GM12878 (cell line): ENCODE data around the gene TMC4. TPM values are rescaled to one million over a fixed set of nuclear protein-coding genes. Genes with fewer than 3 reads are reported as not detected.

Source experiments
- ATAC-seq: fragments of 200-7000 bp; cut with Tn5 transposase; 3 replicates; pipeline ENCODE4 v1.9.1; 2020; ENCODE audit warnings: mild to moderate bottlenecking, moderate library complexity
- BruUV-seq: library from RNA; stranded (reverse); fragments of 400-500 nt; replicated peaks from 2 replicates; lab custom pipeline; 2021; lab: Mats Ljungman, UMichigan
- CTCF ChIA-PET: fragments of 300-600 bp; sonication (Branson Sonifier 250); formaldehyde crosslinking; extraction: SDS; loops from one replicate; lab custom pipeline; 2021; ENCODE audit warnings: inconsistent platforms; lab: Yijun Ruan, JAX
- POLR2A ChIA-PET: fragments of 350-600 bp; formaldehyde crosslinking; extraction: SDS; loops from one replicate; lab custom pipeline; 2021; ENCODE audit warnings: inconsistent platforms; lab: Charles Lee
- RAD21 ChIA-PET: fragments of 300-600 bp; sonication (Branson Sonifier 250); formaldehyde crosslinking; loops from one replicate; lab custom pipeline; 2023; ENCODE audit warnings: antibody characterized with exemption; ENCODE audit not compliant: unreplicated experiment; lab: Charles Lee
- SMC1A ChIA-PET: fragments of 300-600 bp; sonication (Branson Sonifier 250); formaldehyde crosslinking; loops from one replicate; lab custom pipeline; 2023; ENCODE audit not compliant: unreplicated experiment, uncharacterized antibody; lab: Charles Lee
- DNase-seq: peaks from one replicate; pipeline ENCODE4 v3.0.0-alpha.2; 2011; ENCODE audit warnings: low read depth, low spot score
- FAIRE-seq: peaks from 3 replicates; lab custom pipeline; 2011; peaks lifted over from hg19 to GRCh38; lab: Jason Lieb, UNC
- H2AFZ ChIP-seq: 2 replicates; pipeline ENCODE4 v1.6.0; 2011; ENCODE audit warnings: low read depth, low read length, control low read depth; ENCODE audit not compliant: control insufficient read depth
- H3K27ac ChIP-seq: 2 replicates; pipeline ENCODE4 v1.5.1; 2011; ENCODE audit warnings: control low read depth; ENCODE audit not compliant: control insufficient read depth, insufficient read depth
- H3K27me3 ChIP-seq, 2 experiments: replicated peaks in 1 of 2; 2 replicates each; pipeline versions ENCODE4 v1.6.0 to v1.6.1; 2011; ENCODE audit warnings: low read length in 1 of 2; ENCODE audit not compliant: control insufficient read depth in 2 of 2, insufficient read depth in 2 of 2
- H3K36me3 ChIP-seq, 2 experiments: 2 replicates each; pipeline ENCODE4 v1.5.1; 2011; ENCODE audit warnings: low read length in 1 of 2; ENCODE audit not compliant: control insufficient read depth in 2 of 2, insufficient read depth in 2 of 2
- H3K4me1 ChIP-seq: 2 replicates; pipeline ENCODE4 v1.6.1; 2011; ENCODE audit warnings: mild to moderate bottlenecking, low read length, moderate library complexity, mixed read lengths; ENCODE audit not compliant: control insufficient read depth, insufficient read depth
- H3K4me2 ChIP-seq: 2 replicates; pipeline ENCODE4 v1.6.0; 2011; ENCODE audit warnings: control low read depth; ENCODE audit not compliant: control insufficient read depth, insufficient read depth
- H3K4me3 ChIP-seq: fragments of 200-600 bp; sonication (generic); 2 replicates; pipeline ENCODE4 v1.5.1; 2016
- H3K79me2 ChIP-seq: 2 replicates; pipeline ENCODE4 v1.6.0; 2011; ENCODE audit warnings: low read length; ENCODE audit not compliant: control insufficient read depth, insufficient read depth
- H3K9ac ChIP-seq: 2 replicates; pipeline ENCODE4 v1.8.0; 2011; ENCODE audit warnings: low read length, control low read depth, mixed read lengths; ENCODE audit not compliant: control insufficient read depth, insufficient read depth
- H3K9me3 ChIP-seq: replicated peaks from 3 replicates; pipeline ENCODE4 v1.5.1; 2011; ENCODE audit warnings: mild to moderate bottlenecking, low read length; ENCODE audit not compliant: control insufficient read depth, insufficient read depth
- H4K20me1 ChIP-seq: 2 replicates; pipeline ENCODE4 v1.6.0; 2011; ENCODE audit not compliant: control insufficient read depth, insufficient read depth
- ETV6 ChIP-seq, 2 experiments: fragments of 450-650 bp in 1 of 2; IDR thresholded peaks in 1 of 2; conservative IDR thresholded peaks in 1 of 2; 2 replicates each; pipeline ENCODE4 v1.6.1; 2014; ENCODE audit warnings: antibody characterized with exemption in 1 of 2, borderline replicate concordance in 1 of 2, low read depth in 1 of 2, mild to moderate bottlenecking in 1 of 2, moderate library complexity in 1 of 2
- KDM1A ChIP-seq: fragments of 200-600 bp; sonication (generic); IDR thresholded peaks from 2 replicates; pipeline ENCODE4 v1.6.1; 2016; ENCODE audit warnings: borderline replicate concordance
- NFYB ChIP-seq: IDR thresholded peaks from 2 replicates; pipeline ENCODE4 v1.6.1; 2011; ENCODE audit warnings: low read depth, mild to moderate bottlenecking, low read length, improper control_type of control experiment, moderate library complexity; ENCODE audit not compliant: insufficient read depth
- WGBS: methylation state at CpG from one replicate; pipeline ENCODE4 v1.1.6; 2016; ENCODE audit warnings: low lambda C conversion rate; ENCODE audit not compliant: insufficient replicate concordance, insufficient coverage; ENCODE audit errors: missing lambda C conversion rate; 5-methylcytosine and 5-hydroxymethylcytosine counted together
- in situ Hi-C: fragments of 300-500 bp; cut with MboI; formaldehyde crosslinking; loops from 9 replicates; pipeline ENCODE4 v1.14.3; 2018; ENCODE audit warnings: mixed read lengths
- intact Hi-C: fragments of 100-400 bp; cut with micrococcal nuclease; formaldehyde crosslinking; loops from one replicate; pipeline ENCODE4 v1.14.2; 2022; ENCODE audit not compliant: unreplicated experiment
- polyA plus RNA-seq, 11 experiments: library from polyadenylated mRNA; depleted of rRNA in 4 of 11; unstranded in 6 of 11; stranded (reverse) in 5 of 11; fragments of >200 nt; fragmentation: Nextera tagmentation in 4 of 11; fragmentation: Illumina TruSeq in 1 of 11; extraction: Ambion mirVana in 4 of 11; extraction: Trizol in 1 of 11; gene quantifications; 1 replicate in 1 of 11; 2 replicates in 10 of 11; pipeline versions ENCODE4 v1.2.1 to v1.2.3, GENCODE V29; 2011 to 2016; ENCODE audit warnings: inconsistent platforms in 2 of 11, missing spikeins in 2 of 11, low read depth in 1 of 11
- total RNA-seq, 4 experiments: library from RNA; depleted of rRNA in 3 of 4; stranded (reverse); fragments of >200 nt in 3 of 4; fragmentation: Illumina TruSeq in 1 of 4; extraction: Trizol in 1 of 4; gene quantifications; 2 replicates each; pipeline versions ENCODE4 v1.2.1 to v1.2.3, GENCODE V29; 2013 to 2021
- TF ChIP-seq, protein P1 (sequence below): IDR thresholded peaks from 2 replicates; pipeline ENCODE4 v1.6.1; 2011; ENCODE audit warnings: borderline replicate concordance, low read depth, mild to moderate bottlenecking, moderate library complexity, low read length; ENCODE audit not compliant: insufficient read depth, poor library complexity, severe bottlenecking
- TF ChIP-seq, protein P2 (sequence below): fragments of 150-350 bp; IDR thresholded peaks from 2 replicates; pipeline ENCODE4 v1.6.1; 2016; ENCODE audit warnings: low read depth, low read length

TMC4 gene
- total and polyA plus RNA-seq, 10 of the 15 experiments (the other 5 are each of a cell fraction or from before 2014, with no cell fraction given) = 0.33 to 0.83 (median 0.74) TPM; not detected in 7

GRCh38 chr19:54186934-54187381 is 14.0 kb upstream of the TMC4 start:
- ChIA-PET SMC1A (no interaction called here), RAD21 (no interaction called here), CTCF (interaction anchor here (1.8 to 3.9 kb wide), 3 partner anchors 27 to 204 kb away, joined by 4 to 21 read pairs (median 17); partner anchors contain the start of gene LENG1), POLR2A (no interaction called here)
- WGBS = 88% methylated on average over 11 of the region's 11 CpGs
- H3K36me3 ChIP-seq = no peaks in the 10 kb centered on the region
- no peak overlapping the region for H3K4me2 ChIP-seq
- H3K27ac ChIP-seq = no peak overlapping the region
- FAIRE-seq (no peak), ATAC-seq (no peak), DNase-seq (no peak)
- intact Hi-C loops (no loop called here), in situ Hi-C loops (no loop called here)
- no peaks in the 10 kb centered on the region for H4K20me1 ChIP-seq
- H3K27me3 ChIP-seq = no peaks in the 10 kb centered on the region
- H3K9me3 ChIP-seq = no peaks in the 10 kb centered on the region
- peaks cover 14% of the 10 kb centered on the region for H3K79me2 ChIP-seq
- H3K4me3 ChIP-seq = no peak overlapping the region
- H3K9ac ChIP-seq = no peak overlapping the region
- TF ChIP-seq KDM1A (no peak), NFYB (no peak), ETV6 (conservative IDR thresholded peaks at IDR 0.05 in 1 of 2, IDR thresholded peaks at IDR 0.05 in 1 of 2; ENCODE audit: borderline replicate concordance in 1 of 2, low read depth in 1 of 2) (no peak)
- TF ChIP-seq, protein P1, sequence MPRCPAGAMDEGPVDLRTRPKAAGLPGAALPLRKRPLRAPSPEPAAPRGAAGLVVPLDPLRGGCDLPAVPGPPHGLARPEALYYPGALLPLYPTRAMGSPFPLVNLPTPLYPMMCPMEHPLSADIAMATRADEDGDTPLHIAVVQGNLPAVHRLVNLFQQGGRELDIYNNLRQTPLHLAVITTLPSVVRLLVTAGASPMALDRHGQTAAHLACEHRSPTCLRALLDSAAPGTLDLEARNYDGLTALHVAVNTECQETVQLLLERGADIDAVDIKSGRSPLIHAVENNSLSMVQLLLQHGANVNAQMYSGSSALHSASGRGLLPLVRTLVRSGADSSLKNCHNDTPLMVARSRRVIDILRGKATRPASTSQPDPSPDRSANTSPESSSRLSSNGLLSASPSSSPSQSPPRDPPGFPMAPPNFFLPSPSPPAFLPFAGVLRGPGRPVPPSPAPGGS = no peak
- TF ChIP-seq, protein P2, sequence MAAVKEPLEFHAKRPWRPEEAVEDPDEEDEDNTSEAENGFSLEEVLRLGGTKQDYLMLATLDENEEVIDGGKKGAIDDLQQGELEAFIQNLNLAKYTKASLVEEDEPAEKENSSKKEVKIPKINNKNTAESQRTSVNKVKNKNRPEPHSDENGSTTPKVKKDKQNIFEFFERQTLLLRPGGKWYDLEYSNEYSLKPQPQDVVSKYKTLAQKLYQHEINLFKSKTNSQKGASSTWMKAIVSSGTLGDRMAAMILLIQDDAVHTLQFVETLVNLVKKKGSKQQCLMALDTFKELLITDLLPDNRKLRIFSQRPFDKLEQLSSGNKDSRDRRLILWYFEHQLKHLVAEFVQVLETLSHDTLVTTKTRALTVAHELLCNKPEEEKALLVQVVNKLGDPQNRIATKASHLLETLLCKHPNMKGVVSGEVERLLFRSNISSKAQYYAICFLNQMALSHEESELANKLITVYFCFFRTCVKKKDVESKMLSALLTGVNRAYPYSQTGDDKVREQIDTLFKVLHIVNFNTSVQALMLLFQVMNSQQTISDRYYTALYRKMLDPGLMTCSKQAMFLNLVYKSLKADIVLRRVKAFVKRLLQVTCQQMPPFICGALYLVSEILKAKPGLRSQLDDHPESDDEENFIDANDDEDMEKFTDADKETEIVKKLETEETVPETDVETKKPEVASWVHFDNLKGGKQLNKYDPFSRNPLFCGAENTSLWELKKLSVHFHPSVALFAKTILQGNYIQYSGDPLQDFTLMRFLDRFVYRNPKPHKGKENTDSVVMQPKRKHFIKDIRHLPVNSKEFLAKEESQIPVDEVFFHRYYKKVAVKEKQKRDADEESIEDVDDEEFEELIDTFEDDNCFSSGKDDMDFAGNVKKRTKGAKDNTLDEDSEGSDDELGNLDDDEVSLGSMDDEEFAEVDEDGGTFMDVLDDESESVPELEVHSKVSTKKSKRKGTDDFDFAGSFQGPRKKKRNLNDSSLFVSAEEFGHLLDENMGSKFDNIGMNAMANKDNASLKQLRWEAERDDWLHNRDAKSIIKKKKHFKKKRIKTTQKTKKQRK = no peak
- H2AFZ ChIP-seq = no peak overlapping the region
- peaks cover 10% of the 10 kb centered on the region for H3K4me1 ChIP-seq
- no TSS peak for BruUV-seq
